GM12874 (cell line): Measurements from ENCODE around the gene NEUROD2.

Experiments used
- TF ChIP-seq, protein P1 (sequence below): IDR thresholded peaks from 2 replicates; pipeline ENCODE4 v1.5.1; 2011; ENCODE audit warnings: low read depth, mild to moderate bottlenecking, control low read depth, low read length, moderate library complexity; ENCODE audit not compliant: insufficient read depth

Gene NEUROD2

DNA sequence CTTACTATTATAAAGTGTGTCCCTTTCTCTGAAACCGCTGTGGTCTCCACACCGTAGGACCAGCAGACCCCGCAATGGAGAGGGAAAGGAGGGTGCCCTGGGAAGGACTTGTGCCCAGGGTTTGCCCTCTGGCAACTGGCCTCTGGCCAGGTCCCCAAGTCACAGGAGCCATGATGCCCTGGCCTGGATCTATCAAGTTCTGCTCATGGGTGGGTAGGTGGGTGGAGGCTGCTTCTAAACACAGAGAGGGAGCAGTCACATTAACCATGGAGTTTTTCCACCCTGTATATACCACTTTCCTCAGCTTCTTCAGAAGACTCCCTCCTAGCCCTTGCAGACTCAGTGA lies 9.4 kb upstream of the NEUROD2 start:
- TF ChIP-seq, protein P1, sequence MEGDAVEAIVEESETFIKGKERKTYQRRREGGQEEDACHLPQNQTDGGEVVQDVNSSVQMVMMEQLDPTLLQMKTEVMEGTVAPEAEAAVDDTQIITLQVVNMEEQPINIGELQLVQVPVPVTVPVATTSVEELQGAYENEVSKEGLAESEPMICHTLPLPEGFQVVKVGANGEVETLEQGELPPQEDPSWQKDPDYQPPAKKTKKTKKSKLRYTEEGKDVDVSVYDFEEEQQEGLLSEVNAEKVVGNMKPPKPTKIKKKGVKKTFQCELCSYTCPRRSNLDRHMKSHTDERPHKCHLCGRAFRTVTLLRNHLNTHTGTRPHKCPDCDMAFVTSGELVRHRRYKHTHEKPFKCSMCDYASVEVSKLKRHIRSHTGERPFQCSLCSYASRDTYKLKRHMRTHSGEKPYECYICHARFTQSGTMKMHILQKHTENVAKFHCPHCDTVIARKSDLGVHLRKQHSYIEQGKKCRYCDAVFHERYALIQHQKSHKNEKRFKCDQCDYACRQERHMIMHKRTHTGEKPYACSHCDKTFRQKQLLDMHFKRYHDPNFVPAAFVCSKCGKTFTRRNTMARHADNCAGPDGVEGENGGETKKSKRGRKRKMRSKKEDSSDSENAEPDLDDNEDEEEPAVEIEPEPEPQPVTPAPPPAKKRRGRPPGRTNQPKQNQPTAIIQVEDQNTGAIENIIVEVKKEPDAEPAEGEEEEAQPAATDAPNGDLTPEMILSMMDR = no peak

DNA sequence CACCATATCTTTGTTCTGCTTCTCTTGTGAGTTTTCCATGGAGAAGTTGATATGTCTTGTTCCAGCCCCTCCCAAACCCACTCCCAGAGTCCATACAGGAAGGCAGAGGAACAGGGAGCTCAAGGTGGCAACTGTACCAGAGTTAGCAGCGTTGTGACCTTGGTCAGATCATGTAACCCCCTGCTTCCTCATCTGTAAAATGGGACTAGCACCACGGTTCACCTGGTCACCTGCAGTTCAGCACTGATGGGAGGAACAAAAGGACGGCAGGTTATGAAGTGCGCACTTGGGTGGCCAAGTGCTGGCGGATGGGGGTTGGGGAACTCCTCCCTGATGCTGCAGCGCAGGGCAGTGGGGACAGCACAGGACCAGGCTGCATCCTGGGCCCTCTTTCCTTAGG lies 7.7 kb upstream of the NEUROD2 start:
- TF ChIP-seq, protein P1 = no peak

DNA sequence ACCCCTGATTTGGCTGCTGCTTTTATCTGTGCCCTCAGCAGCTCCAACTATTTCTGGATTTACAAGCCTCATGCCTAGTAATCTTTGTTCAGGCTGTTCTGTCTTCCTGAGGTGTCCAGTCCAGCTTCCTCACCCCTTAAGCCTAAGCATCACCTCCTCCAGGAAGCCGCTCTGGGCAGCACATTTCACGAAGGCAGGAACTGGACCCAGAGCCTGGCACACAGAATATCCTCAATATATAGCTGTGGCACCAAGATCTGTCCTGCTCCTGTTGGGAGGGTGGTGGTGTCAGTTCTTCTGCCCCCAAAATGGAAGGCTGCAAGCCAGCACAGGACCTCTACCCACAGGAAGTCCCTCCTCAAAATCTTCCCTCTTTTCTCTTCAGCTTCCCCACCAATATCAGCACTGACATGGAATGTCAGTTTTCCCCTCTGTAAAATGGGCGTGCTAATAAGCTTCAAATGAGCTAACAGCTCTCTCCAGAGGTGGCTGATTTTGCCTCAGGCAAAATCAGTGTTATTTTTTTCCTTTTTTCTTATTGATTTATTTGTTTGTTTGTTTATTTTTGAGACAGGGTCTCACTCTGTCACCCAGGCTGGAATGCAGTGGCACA lies 6.9 kb upstream of the NEUROD2 start:
- TF ChIP-seq, protein P1 = no peak

DNA sequence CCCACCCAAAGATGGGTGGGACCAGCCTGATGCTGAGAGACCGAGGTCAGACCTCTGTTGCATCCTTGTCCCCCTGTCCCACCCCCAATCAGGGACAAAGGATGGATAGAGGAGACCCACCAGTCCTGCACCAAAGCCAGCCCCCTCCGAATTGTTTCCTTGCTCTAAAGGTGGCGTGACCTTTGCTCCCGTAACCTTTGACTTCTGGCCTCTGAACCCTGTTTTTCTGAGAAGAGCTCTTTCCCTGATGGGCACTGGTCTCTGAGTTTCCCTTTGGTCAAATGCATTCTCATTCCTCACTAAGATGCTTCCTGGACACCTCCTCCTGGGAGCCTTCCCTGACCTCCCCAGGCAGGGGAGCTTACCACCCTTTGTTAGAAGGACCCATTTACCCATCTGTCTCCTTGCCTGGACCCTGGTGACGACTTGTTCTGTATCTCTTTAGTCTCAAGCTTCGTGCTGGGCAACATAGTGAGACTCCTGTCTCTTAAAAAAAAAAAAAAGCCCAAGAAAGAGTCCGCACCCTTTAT lies 5.3 kb upstream of the NEUROD2 start:
- TF ChIP-seq, protein P1 = no peak

DNA sequence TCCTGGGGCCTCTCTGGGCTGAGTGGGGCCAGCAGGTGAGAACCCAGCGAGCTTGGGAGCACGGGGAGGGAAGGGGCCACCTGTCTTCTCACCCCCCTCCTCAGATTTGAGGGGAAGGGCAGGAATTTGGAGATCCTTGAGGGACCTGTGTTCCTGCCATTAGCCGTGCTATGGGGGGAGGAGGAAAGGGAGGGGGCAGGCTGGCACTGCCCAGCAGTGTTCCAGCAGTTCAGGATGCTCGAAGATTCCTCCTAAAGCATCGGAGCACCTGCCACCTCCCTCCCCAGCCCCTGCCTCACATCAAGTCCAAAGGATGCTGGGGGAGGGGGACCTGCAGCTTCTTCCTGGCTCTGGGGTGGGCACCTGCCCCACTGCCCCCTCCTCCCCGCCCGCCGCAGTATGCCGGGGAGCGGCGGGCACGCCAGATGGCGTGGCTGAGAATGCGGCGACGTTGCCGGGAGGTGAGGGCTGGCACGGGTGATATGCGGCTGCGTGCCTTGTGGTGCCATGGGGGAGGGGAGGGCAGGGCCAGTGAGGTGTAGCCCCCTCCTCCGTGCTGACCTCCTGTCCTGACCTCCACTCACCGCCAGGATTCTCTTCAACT lies 4.7 kb upstream of the NEUROD2 start:
- TF ChIP-seq, protein P1 = no peak

DNA sequence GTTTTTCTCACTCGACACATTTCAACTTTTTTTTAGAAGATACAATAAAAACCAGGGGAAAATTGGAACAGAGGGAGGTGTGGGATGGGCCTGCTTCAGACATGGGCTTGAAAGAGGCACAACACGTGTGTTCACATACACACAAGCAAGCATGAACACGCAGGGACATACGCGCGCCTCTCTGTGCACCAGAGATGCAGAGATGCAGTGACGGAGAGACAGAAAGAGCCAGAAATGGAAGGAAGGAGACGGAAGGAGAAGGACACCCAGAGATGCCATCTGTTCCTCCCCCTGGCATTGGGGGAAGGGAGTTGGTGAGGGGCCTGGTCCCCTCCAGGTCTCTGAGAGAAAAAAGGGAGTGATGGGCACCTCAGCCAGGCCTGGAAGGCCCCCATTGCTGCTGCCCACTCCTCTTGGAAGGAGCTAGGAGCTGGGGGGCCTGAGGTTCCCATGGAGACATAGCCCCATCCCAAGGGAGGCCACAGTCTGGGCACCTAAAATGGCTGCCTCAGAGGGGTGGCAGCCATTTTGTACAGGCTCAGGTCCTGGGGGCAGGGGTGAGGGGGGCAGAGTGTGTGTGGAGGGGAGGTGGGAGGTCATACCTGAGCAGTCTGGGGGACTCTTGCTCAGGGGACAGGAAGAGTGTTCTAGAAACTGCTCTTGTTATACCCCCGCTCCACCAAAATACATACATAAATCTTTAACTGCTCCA lies 3.8 kb upstream of the NEUROD2 start:
- TF ChIP-seq, protein P1 = no peak

DNA sequence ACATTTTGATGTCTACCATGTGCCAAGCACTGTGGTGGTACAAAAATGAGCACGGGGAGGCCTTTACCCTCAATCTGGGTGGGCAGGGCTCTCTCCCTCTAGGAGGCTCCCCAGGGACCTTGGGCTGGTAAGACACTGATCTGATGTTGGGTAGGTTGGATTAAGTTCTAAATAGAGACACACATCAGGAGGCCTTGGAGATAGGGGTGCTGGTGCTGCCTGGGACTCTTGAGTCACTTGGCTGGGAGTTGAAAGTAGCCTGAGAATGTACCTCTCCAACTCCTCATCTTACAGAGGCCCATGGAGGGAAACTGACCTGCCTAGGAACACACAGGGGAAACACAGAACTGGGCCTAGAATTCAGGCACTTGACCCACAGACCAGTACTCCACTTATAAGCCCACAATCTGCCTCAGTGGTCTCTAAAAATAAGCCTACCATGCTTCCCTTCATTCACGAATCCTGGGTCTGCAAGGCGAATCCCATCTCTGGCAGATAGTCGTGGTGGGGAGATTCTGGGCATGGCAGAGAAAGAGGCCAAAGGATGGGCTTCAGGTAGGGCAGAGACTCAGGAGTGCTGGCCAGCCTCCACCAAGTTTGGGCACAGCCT lies 1.8 kb upstream of the NEUROD2 start:
- TF ChIP-seq, protein P1 = no peak
